Purkinje cell (primary cell): ENCODE measurements around the gene AUH. TPM values are rescaled to one million over a fixed set of nuclear protein-coding genes. Genes with fewer than 3 reads are reported as not detected.

Experiments used
- polyA plus RNA-seq: library from polyadenylated mRNA; unstranded; fragments of >200 nt; fragmentation: Nextera tagmentation; gene quantifications from 2 replicates; pipeline ENCODE4 v1.2.1, GENCODE V29; 2014

The AUH gene
- polyA plus RNA-seq = 155 and 161 TPM in 2 replicates

GRCh38 chr9:91361291-91362050 lies at the start of gene AUH:
AUH (minus strand) TSS chr9:91361918; CDS start chr9:91361889, 29 bp downstream.

Other genes with a start within 250 kb of the AUH start
- 23.3 and 34.6 TPM in 2 replicates for gene NFIL3, start 61.9 kb upstream of the AUH start, polyA plus RNA-seq